ENCODE results near the gene RPS6KA1. TPM values are rescaled to one million over a fixed set of nuclear protein-coding genes. Genes with fewer than 3 reads are reported as not detected.

Gene RPS6KA1
- total and polyA plus RNA-seq, 2 donors from 2014 or later = 39.5 to 58.1 TPM

- H3K27me3 ChIP-seq (ENCODE audit: control insufficient read depth, insufficient read depth, low read length) = no peaks in the 10 kb centered on the region
- no peak overlapping the region for H3K4me3 ChIP-seq (ENCODE audit: low read length in 3 of 3)
- intact Hi-C loops (cut with DNase I) = no loop called here
- FAIRE-seq (no peak), DNase-seq (no peak)
- no peaks in the 10 kb centered on the region for H3K9me3 ChIP-seq (ENCODE audit: control insufficient read depth in 2 of 3, insufficient read depth in 1 of 3, low read length in 3 of 3)
- no peaks in the 10 kb centered on the region for H3K4me1 ChIP-seq (ENCODE audit: control insufficient read depth in 2 of 3, insufficient read depth in 2 of 3, low read depth in 1 of 3, low read length in 3 of 3)
- TF ChIP-seq CTCF (IDR thresholded peaks at IDR 0.05; ENCODE audit: borderline replicate concordance, extremely low read depth, insufficient read depth) = no peak
- no peak overlapping the region for H3K27ac ChIP-seq (ENCODE audit: low read depth in 2 of 2, low read length in 2 of 2)
- no peak overlapping the region for H3K9ac ChIP-seq (ENCODE audit: low read length in 3 of 3)
- peaks cover 0 to 1% (median 0%) of the 10 kb centered on the region in 3 donors for H3K36me3 ChIP-seq (ENCODE audit: control insufficient read depth in 2 of 3, insufficient read depth in 3 of 3, low read length in 3 of 3)
These were observed 50.6 kb downstream of the RPS6KA1 start for GRCh38 chr1:26580116-26580515.

DNA sequence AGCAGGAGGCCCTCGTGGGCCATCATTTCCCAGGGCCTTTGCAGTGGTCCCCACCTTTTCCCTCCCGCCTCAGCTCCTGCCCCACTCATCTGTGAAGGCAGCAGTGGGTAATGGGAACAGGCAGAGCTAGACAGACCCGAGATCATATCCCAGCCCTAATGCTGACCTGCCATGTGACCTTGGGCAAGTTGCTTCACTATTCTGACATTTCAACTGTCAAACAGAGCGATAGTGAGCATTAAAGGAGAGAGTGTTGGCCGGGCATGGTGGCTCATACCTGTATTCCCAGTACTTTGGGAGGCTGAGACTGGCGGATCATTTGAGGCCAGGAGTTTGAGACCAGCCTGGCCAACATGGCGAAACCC lies 51.7 kb downstream of the RPS6KA1 start:
- Histone ChIP-seq H3K27me3 (ENCODE audit: control insufficient read depth, insufficient read depth, low read length) (no peaks in the 10 kb centered on the region), H3K4me1 (ENCODE audit: control insufficient read depth in 2 of 3, insufficient read depth in 2 of 3, low read depth in 1 of 3, low read length in 3 of 3) (no peaks in the 10 kb centered on the region), H3K36me3 (ENCODE audit: control insufficient read depth in 2 of 3, insufficient read depth in 3 of 3, low read length in 3 of 3) (no peaks in the 10 kb centered on the region), H3K27ac (ENCODE audit: low read depth in 2 of 2, low read length in 2 of 2) (no peak overlapping the region), H3K4me3 (ENCODE audit: low read length in 3 of 3) (no peak overlapping the region), H3K9me3 (ENCODE audit: control insufficient read depth in 2 of 3, insufficient read depth in 1 of 3, low read length in 3 of 3) (no peaks in the 10 kb centered on the region), H3K9ac (ENCODE audit: low read length in 3 of 3) (no peak overlapping the region)
- FAIRE-seq (no peak), DNase-seq (no peak)
- TF ChIP-seq CTCF (IDR thresholded peaks at IDR 0.05; ENCODE audit: borderline replicate concordance, extremely low read depth, insufficient read depth) = no peak
- intact Hi-C loops (cut with DNase I) = no loop called here

DNA sequence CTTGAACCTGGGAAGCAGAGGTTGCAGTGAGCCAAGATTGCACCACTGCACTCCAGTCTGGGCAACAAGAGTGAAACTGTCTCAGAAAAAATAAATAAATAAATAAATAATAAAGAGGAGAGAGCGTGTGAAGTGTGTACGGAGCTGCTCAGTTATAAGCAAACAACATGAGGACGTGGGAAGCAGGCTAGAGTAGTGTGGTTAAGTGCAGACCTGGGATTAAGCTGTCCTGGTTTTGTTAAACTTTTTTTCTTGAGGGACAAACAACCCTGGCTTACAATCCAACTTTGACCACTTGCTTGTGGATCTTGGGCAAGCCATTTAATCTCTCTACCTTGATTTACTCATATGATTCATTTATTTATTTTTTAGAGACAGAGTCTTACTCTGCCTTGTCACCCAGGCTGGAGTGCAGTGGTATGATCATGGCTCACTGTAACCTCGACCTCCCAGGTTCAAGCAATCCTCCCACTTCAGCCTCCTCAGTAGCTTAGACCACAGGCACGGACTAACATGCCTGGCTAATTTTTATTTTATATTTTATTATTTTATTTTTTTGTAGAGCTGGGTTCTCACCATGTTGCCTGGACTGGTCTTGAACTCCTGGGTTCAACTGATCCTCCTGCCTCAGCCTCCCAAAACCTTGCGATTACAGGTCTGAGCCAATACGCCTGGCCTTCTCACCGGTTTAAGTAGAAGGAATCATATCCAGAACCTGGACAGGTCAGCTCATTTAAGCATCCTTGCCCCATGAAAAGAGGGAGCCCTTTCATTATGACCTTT lies 52.7 kb downstream of the RPS6KA1 start:
- no peak for TF ChIP-seq CTCF (IDR thresholded peaks at IDR 0.05; ENCODE audit: borderline replicate concordance, extremely low read depth, insufficient read depth)
- no peaks in the 10 kb centered on the region for H3K4me1 ChIP-seq (ENCODE audit: control insufficient read depth in 2 of 3, insufficient read depth in 2 of 3, low read depth in 1 of 3, low read length in 3 of 3)
- no peaks in the 10 kb centered on the region for H3K36me3 ChIP-seq (ENCODE audit: control insufficient read depth in 2 of 3, insufficient read depth in 3 of 3, low read length in 3 of 3)
- DNase-seq = no peak
- H3K4me3 ChIP-seq (ENCODE audit: low read length in 3 of 3) = no peak overlapping the region
- H3K27me3 ChIP-seq (ENCODE audit: control insufficient read depth, insufficient read depth, low read length) = no peaks in the 10 kb centered on the region
- H3K9ac ChIP-seq (ENCODE audit: low read length in 3 of 3) = no peak overlapping the region
- no peak overlapping the region for H3K27ac ChIP-seq (ENCODE audit: low read depth in 2 of 2, low read length in 2 of 2)
- no peaks in the 10 kb centered on the region for H3K9me3 ChIP-seq (ENCODE audit: control insufficient read depth in 2 of 3, insufficient read depth in 1 of 3, low read length in 3 of 3)
- intact Hi-C loops (cut with DNase I) = no loop called here
- FAIRE-seq = no peak
